GM12892 (cell line): ENCODE results near the gene IFNL2.

Experiments used
- POLR2A ChIP-seq: IDR thresholded peaks from 2 replicates; pipeline ENCODE4 v1.6.1; 2011; ENCODE audit warnings: low read depth, low read length, control low read depth
- POLR2AphosphoS5 ChIP-seq: IDR thresholded peaks from 2 replicates; pipeline ENCODE4 v1.6.1; 2011; ENCODE audit warnings: low read depth, low read length, control low read depth

GRCh38 chr19:39247701-39248664, 20.2 kb upstream of the IFNL2 start:
- TF ChIP-seq POLR2A, result no peak
- TF ChIP-seq POLR2AphosphoS5, result no peak
